Stomach (tissue), 9 donors: ENCODE data around the gene FES. TPM values are rescaled to one million over a fixed set of nuclear protein-coding genes. Genes with fewer than 3 reads are reported as not detected.
"Not testable (repeated sequence)": the region's sequence is repeated elsewhere in the genome, so short reads cannot be mapped to it uniquely, and the experiment has no call there.

Experiments used
- DNase-seq, 2 donors: peaks; one replicate each; pipeline versions ENCODE4 v3.0.0 to v3.0.0-alpha.2; 2013 to 2019
- H3K27ac ChIP-seq, 5 donors: fragments of 200-600 bp in 4 of 5; sonication (generic) in 4 of 5; one replicate each; pipeline ENCODE4 v1.5.1; 2013 to 2019; ENCODE audit warnings: mild to moderate bottlenecking in 1 of 5, moderate library complexity in 1 of 5
- H3K27me3 ChIP-seq, 3 donors: fragments of 200-600 bp; sonication (generic); one replicate each; pipeline ENCODE4 v1.5.1; 2017 to 2019; ENCODE audit warnings: mixed run types in 1 of 3
- H3K36me3 ChIP-seq, 4 donors: fragments of 200-600 bp; sonication (generic); 1 replicate in 3 of 4; 2 replicates in 1 of 4; pipeline ENCODE4 v1.5.1; 2016 to 2019
- H3K4me1 ChIP-seq, 4 donors: fragments of 200-600 bp; sonication (generic); one replicate each; pipeline ENCODE4 v1.5.1; 2016 to 2019
- H3K4me3 ChIP-seq, 4 donors: fragments of 200-600 bp; sonication (generic) in 3 of 4; one replicate each; pipeline ENCODE4 v1.5.1; 2016 to 2019; ENCODE audit warnings: mild to moderate bottlenecking in 1 of 4
- H3K9me3 ChIP-seq, 4 donors: fragments of 200-600 bp; sonication (generic); one replicate each; pipeline ENCODE4 v1.5.1; 2016 to 2019
- EP300 ChIP-seq: sonication (generic); formaldehyde crosslinking; IDR thresholded peaks from one replicate; pipeline ENCODE4 v1.6.1; 2017; ENCODE audit warnings: antibody characterized with exemption
- POLR2A ChIP-seq, 4 donors: fragments of 450-650 bp; IDR thresholded peaks; one replicate each; pipeline ENCODE4 v1.6.1; 2016; ENCODE audit warnings: antibody characterized with exemption in 4 of 4, control low read depth in 2 of 4, mild to moderate bottlenecking in 1 of 4, moderate library complexity in 1 of 4
- POLR2AphosphoS5 ChIP-seq, 3 donors: sonication (generic); formaldehyde crosslinking; IDR thresholded peaks; one replicate each; pipeline ENCODE4 v1.6.1; 2016; ENCODE audit warnings: antibody characterized with exemption in 3 of 3
- WGBS, 5 donors: extraction: QIAGEN DNeasy Blood & Tissue Kit in 3 of 5; methylation state at CpG; one replicate each; pipeline versions ENCODE4 v1.1.5 to v1.1.7; 2013 to 2018; 5-methylcytosine and 5-hydroxymethylcytosine counted together
- intact Hi-C: fragments of 100-400 bp; cut with DNase I; formaldehyde crosslinking; loops from one replicate; pipeline ENCODE4 v1.15.1; 2023; ENCODE audit warnings: low total_unique reads
- polyA plus RNA-seq, 3 donors: library from polyadenylated mRNA; stranded (reverse); fragments of 200-250 nt; gene quantifications; one replicate each; pipeline ENCODE4 v1.2.3, GENCODE V29; 2013
- total RNA-seq, 5 donors: library from RNA; depleted of rRNA; stranded (reverse); fragments of >200 nt; gene quantifications; one replicate each; pipeline versions ENCODE4 v1.1.0 to v1.2.3, GENCODE V29; 2014 to 2016
- TF ChIP-seq, protein P1 (sequence below), 7 experiments: fragments of 450-650 bp in 4 of 7; fragments of 200-600 bp in 3 of 7; sonication (generic) in 3 of 7; IDR thresholded peaks; one replicate each; pipeline ENCODE4 v1.5.1; 2016 to 2019; ENCODE audit warnings: antibody characterized with exemption in 7 of 7, control low read depth in 2 of 7, mild to moderate bottlenecking in 1 of 7
- donor health status: healthy with polysubstance abuse.
- donor health status: Bipolar disorder and iron deficiency.
- donor health status: healthy.

FES gene
- total and polyA plus RNA-seq, 8 donors: 8.0 to 49.1 (median 19.2) TPM

DNA sequence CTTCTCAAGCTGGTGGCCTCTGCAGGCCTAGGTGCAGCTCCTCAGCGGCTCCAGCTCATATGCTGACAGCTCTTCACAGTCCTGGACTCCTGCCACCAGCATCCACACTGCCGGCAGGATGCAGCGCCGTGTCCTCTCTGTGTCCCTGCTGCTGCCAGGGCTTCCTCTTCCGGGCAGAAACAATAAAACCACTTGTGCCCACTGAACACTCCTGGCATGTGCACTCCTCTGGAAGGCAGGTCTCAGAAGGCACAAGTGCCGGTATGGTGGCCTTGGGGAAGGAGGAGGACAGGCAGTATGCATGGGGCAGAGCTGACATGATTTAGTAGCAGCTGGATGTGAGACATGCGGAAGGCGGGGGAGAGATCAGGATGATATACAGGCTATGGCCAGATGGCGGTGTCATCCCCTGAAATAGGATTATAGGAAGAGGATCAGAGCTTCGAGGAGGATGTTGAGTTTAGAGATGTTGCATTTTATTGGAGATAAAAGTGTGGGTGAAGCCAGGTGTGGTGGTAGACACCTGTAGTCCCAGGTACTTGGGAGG, 11.3 kb downstream of the FES start:
- 67 to 83% (median 81%) methylated on average over 9 to 10 of the region's 10 CpGs for WGBS, 5 donors
- no peak overlapping the region for H3K4me3 ChIP-seq
- peaks cover 47 to 61% (median 56%) of the 10 kb centered on the region in 4 donors for H3K36me3 ChIP-seq
- intact Hi-C loops: no loop called here
- no peaks in the 10 kb centered on the region for H3K9me3 ChIP-seq
- DNase-seq: peak in 1 of 2 donors; percentile 52
- no peaks in the 10 kb centered on the region for H3K27me3 ChIP-seq
- H3K27ac ChIP-seq: no peak overlapping the region
- TF ChIP-seq EP300 (no peak), POLR2AphosphoS5 (IDR thresholded peaks at IDR 0.05) (no peak), POLR2A (IDR thresholded peaks at IDR 0.05) (no peak)
- TF ChIP-seq, protein P1, sequence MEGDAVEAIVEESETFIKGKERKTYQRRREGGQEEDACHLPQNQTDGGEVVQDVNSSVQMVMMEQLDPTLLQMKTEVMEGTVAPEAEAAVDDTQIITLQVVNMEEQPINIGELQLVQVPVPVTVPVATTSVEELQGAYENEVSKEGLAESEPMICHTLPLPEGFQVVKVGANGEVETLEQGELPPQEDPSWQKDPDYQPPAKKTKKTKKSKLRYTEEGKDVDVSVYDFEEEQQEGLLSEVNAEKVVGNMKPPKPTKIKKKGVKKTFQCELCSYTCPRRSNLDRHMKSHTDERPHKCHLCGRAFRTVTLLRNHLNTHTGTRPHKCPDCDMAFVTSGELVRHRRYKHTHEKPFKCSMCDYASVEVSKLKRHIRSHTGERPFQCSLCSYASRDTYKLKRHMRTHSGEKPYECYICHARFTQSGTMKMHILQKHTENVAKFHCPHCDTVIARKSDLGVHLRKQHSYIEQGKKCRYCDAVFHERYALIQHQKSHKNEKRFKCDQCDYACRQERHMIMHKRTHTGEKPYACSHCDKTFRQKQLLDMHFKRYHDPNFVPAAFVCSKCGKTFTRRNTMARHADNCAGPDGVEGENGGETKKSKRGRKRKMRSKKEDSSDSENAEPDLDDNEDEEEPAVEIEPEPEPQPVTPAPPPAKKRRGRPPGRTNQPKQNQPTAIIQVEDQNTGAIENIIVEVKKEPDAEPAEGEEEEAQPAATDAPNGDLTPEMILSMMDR (IDR thresholded peaks at IDR 0.05): no peak
- H3K4me1 ChIP-seq: no peaks in the 10 kb centered on the region

DNA sequence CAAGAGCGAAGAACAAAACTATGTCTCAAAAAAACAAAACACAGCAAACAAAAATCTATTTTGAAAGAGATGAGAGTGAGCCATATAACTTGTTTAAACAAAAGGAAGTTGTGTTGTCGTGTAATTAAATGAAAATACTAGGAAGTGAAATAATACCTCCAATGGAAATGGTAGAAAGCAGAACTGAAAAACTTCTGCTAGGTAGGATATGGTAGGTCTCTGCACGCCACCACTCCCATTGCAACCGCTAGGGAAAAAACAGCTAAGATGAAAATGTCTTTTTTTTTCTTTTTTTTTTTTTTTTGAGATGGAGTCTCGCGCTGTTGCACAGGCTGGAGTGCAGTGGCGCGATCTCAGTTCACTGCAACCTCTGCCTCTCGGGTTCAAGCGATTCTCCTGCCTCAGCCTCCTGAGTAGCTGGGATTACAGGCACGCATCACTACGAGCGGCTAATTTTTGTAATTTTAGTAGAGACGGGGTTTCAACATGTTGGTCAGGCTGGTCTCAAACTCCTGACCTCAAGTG, 12.9 kb downstream of the FES start:
- peaks cover 31 to 45% (median 40%) of the 10 kb centered on the region in 4 donors for H3K36me3 ChIP-seq
- H3K4me1 ChIP-seq, H3K4me3 ChIP-seq, DNase-seq, H3K27me3 ChIP-seq, H3K9me3 ChIP-seq, intact Hi-C loops, H3K27ac ChIP-seq: not testable (repeated sequence)
- WGBS, 5 donors: 87 to 95% (median 91%) methylated on average over 14 of the region's 14 CpGs

DNA sequence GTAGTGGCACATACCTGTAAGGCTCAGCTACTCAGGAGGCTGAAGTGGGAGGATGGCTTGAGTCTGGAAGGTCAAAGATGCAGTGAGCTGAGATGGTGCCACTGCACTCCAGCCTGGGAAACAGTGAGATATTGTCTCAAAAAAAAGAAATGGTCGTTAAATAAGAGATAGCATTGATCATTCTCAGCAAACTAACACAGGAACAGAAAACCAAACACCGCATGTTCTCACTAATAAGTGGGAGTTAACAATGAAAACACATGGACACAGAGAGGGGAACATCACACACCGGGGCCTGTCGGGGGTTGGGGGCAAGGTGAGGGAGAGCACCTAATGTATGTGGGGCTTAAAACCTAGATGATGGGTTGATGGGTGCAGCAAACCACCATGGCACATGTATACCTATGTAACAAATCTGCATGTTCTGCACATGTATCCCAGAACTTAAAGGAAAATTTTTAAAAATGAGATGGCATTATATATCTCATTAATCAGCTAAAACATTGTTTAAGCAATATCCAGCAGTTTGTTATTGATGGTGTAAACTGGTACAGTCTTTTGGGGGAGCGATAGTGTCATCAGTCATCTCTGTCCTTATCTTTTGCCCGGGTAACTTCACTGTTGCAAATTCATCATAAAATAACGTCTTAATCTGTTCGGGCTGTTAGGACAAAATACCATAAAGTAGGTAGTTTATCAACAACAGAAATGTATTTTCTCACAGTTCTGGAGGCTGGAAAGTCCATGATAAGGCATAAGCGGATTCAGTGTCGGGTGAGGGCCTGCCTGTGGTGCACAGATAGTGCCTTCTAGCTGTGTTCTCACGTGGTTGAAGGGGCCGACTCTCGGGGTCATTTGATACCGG, 17.1 kb downstream of the FES start:
- no peaks in the 10 kb centered on the region for H3K9me3 ChIP-seq
- H3K36me3 ChIP-seq: peaks cover 15 to 20% (median 18%) of the 10 kb centered on the region in 4 donors
- no peak for TF ChIP-seq EP300
- no peak for TF ChIP-seq POLR2A (IDR thresholded peaks at IDR 0.05)
- no peak for TF ChIP-seq POLR2AphosphoS5 (IDR thresholded peaks at IDR 0.05)
- TF ChIP-seq, protein P1 (IDR thresholded peaks at IDR 0.05): no peak
- intact Hi-C loops: no loop called here
- 38 to 48% (median 44%) methylated on average over 14 of the region's 14 CpGs for WGBS, 5 donors
- H3K27ac ChIP-seq: peak overlapping the region; percentile 49 to 99 (median 96)
- peak in 1 of 2 donors; percentile 42 for DNase-seq
- H3K27me3 ChIP-seq: no peaks in the 10 kb centered on the region
- peak overlapping the region in 3 of 4 donors; percentile 81 to 84 (median 82) for H3K4me3 ChIP-seq
- peaks cover 19 to 38% (median 31%) of the 10 kb centered on the region in 4 donors for H3K4me1 ChIP-seq

DNA sequence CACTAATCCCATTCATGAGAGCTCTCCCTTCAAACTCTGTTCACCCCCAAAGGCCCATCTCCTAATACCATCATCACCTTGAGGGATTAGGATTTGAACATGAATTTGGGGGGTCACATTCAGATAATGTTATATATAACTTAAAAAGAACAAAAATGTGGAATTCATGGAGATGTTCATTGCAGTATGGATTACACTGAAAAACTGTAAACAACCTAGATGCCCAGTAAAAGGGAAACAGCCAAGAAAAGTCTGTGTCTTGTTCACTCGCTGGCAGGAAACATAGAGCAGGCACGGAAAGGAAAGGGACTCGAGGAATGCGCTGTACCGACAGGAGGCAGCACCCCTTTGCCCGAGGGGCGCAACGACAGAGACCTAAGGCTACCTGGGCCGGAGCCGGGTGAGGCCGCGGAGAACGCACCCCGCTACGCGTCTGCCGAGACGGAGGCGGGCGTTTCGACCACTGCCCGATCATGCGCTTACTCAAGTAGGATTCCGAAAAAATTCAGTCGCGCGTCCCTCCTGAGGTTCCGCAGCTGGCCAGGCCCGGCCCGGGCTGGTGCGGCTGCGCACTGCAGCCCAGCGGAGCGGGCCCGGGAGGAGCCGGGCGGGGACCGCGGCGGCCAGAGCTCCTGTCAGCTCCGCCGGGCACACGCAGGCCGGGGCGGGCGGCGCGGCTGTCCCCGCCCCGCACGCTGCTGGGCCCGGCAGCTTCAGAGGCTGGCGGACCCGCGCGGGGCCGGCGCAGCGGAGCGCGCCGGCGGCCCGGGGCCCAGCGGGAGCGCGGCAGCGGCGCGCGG, 17.9 kb downstream of the FES start:
- H3K4me1 ChIP-seq: peaks cover 19 to 38% (median 31%) of the 10 kb centered on the region in 4 donors
- peaks cover 23 to 26% (median 26%) of the 10 kb centered on the region in 4 donors for H3K36me3 ChIP-seq
- no peaks in the 10 kb centered on the region for H3K9me3 ChIP-seq
- intact Hi-C loops: no loop called here
- peak; percentile 81 to 95 for DNase-seq
- no peaks in the 10 kb centered on the region for H3K27me3 ChIP-seq
- TF ChIP-seq EP300 (no peak), POLR2A (IDR thresholded peaks at IDR 0.05) (no peak), POLR2AphosphoS5 (IDR thresholded peaks at IDR 0.05) (peak in 1 of 3 donors; percentile 78)
- TF ChIP-seq, protein P1 (IDR thresholded peaks at IDR 0.05): peak in 5 of 7 experiments; percentile 65 to 81 (median 79)
- WGBS, 5 donors: 0 to 2% (median 1%) methylated on average over 8 to 71 of the region's 71 CpGs
- peak overlapping the region; percentile 81 to 92 (median 83) for H3K4me3 ChIP-seq
- H3K27ac ChIP-seq: peak overlapping the region; percentile 93 to 99 (median 97)
